H1 (cell line): ENCODE data around the gene ZBTB24. TPM values are rescaled to one million over a fixed set of nuclear protein-coding genes. Genes with fewer than 3 reads are reported as not detected.

Source experiments
- CHD7 ChIP-seq: fragments of 300-600 bp; sonication (generic); IDR thresholded peaks from 2 replicates; pipeline ENCODE4 v1.7.1; 2012; ENCODE audit warnings: low read length, moderate library complexity, mild to moderate bottlenecking, inconsistent platforms; ENCODE audit not compliant: insufficient replicate concordance
- CREB1 ChIP-seq: IDR thresholded peaks from 2 replicates; pipeline ENCODE4 v1.6.1; 2012; ENCODE audit warnings: inconsistent platforms
- CTBP2 ChIP-seq: IDR thresholded peaks from 2 replicates; pipeline ENCODE4 v1.7.0; 2011; ENCODE audit warnings: borderline replicate concordance, mild to moderate bottlenecking, moderate library complexity, mixed read lengths, low read length; ENCODE audit not compliant: insufficient read depth, insufficient read length
- RBBP5 ChIP-seq: IDR thresholded peaks from 2 replicates; pipeline ENCODE4 v1.7.1; 2012; ENCODE audit warnings: low read depth, mild to moderate bottlenecking, inconsistent platforms, low read length, moderate library complexity, borderline replicate concordance
- RXRA ChIP-seq: IDR thresholded peaks from 2 replicates; pipeline ENCODE4 v1.6.1; 2011; ENCODE audit warnings: low read depth, mild to moderate bottlenecking, low read length, moderate library complexity; ENCODE audit not compliant: insufficient read depth
- SIN3A ChIP-seq, 2 experiments: IDR thresholded peaks in 1 of 2; conservative IDR thresholded peaks in 1 of 2; 2 replicates each; pipeline ENCODE4 v1.6.1; 2011 to 2012; ENCODE audit warnings: low read length in 2 of 2, improper control_type of control experiment in 1 of 2, low read depth in 1 of 2, mild to moderate bottlenecking in 1 of 2
- SRF ChIP-seq: IDR thresholded peaks from 2 replicates; pipeline ENCODE4 v1.6.1; 2011; ENCODE audit warnings: mild to moderate bottlenecking, low read depth, low read length, moderate library complexity
- polyA plus RNA-seq, 7 experiments: library from polyadenylated mRNA; depleted of rRNA in 3 of 7; stranded (reverse) in 5 of 7; unstranded in 2 of 7; fragments of >200 nt in 5 of 7; fragments of 200-250 nt in 2 of 7; gene quantifications; 1 replicate in 5 of 7; 2 replicates in 1 of 7; 4 replicates in 1 of 7; pipeline versions ENCODE4 v1.2.1 to v1.2.3, GENCODE V29; 2011 to 2013; ENCODE audit warnings: missing spikeins in 2 of 7, mixed read lengths in 2 of 7
- total RNA-seq: library from RNA; stranded (reverse); fragmentation: NEBNext Ultra II Directional; extraction: Animal tissue kit (Norgen Biotek cat#: 25700); gene quantifications from 2 replicates; pipeline ENCODE4 v1.2.1, GENCODE V29; 2021

Gene ZBTB24
- total and polyA plus RNA-seq, 2 of the 8 experiments (the other 6 are each of a cell fraction or from before 2014, with no cell fraction given), result 7.5 to 21.0 TPM

GRCh38 chr6:109480993-109481480 is 2.0 kb downstream of the ZBTB24 start (continued):
- TF ChIP-seq CHD7, result no peak
- no peak for TF ChIP-seq SIN3A (conservative IDR thresholded peaks at IDR 0.05 in 1 of 2, IDR thresholded peaks at IDR 0.05 in 1 of 2; ENCODE audit: low read depth in 1 of 2, low read length in 2 of 2)
- no peak for TF ChIP-seq RXRA
- no peak for TF ChIP-seq CREB1
- TF ChIP-seq RBBP5, result no peak
- TF ChIP-seq CTBP2, result no peak
- no peak for TF ChIP-seq SRF
